ENCODE measurements around the gene TNF.

DNA sequence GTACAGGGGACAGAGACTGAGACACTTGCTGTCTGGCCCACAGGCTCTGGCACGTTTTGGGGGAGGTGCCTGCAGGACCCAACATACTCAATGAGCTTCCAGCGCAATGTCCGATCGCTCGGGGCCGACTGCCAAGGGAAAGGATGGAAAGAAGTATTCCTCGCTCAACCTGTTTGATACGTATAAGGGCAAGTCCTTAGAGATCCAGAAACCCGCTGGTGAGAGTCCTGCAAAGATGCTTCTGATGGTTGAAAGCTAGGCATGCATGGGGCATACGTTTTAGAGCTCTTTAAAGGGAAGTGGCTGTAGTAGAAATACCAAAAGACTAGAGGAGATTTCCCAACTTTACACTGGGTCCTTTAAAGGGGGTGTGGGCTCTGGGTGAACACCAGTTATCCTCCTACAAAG is 47.3 kb downstream of the TNF start:
- TF ChIP-seq, protein P1, sequence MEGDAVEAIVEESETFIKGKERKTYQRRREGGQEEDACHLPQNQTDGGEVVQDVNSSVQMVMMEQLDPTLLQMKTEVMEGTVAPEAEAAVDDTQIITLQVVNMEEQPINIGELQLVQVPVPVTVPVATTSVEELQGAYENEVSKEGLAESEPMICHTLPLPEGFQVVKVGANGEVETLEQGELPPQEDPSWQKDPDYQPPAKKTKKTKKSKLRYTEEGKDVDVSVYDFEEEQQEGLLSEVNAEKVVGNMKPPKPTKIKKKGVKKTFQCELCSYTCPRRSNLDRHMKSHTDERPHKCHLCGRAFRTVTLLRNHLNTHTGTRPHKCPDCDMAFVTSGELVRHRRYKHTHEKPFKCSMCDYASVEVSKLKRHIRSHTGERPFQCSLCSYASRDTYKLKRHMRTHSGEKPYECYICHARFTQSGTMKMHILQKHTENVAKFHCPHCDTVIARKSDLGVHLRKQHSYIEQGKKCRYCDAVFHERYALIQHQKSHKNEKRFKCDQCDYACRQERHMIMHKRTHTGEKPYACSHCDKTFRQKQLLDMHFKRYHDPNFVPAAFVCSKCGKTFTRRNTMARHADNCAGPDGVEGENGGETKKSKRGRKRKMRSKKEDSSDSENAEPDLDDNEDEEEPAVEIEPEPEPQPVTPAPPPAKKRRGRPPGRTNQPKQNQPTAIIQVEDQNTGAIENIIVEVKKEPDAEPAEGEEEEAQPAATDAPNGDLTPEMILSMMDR (IDR thresholded peaks at IDR 0.05; ENCODE audit: insufficient read depth, low read depth, low read length), result no peak
- no peak for TF ChIP-seq EZH2 (IDR thresholded peaks at IDR 0.05; ENCODE audit: insufficient read depth, low read length)

Data from astrocyte (in vitro differentiated cells and primary cell).